ENCODE measurements around the gene SEC16B.

SEC16B gene

GRCh38 chr1:177940682-177941081, 29.2 kb downstream of the SEC16B start:
- DNase-seq = no peak

GRCh38 chr1:177937931-177938330, 31.9 kb downstream of the SEC16B start:
- no peak for DNase-seq

DNA sequence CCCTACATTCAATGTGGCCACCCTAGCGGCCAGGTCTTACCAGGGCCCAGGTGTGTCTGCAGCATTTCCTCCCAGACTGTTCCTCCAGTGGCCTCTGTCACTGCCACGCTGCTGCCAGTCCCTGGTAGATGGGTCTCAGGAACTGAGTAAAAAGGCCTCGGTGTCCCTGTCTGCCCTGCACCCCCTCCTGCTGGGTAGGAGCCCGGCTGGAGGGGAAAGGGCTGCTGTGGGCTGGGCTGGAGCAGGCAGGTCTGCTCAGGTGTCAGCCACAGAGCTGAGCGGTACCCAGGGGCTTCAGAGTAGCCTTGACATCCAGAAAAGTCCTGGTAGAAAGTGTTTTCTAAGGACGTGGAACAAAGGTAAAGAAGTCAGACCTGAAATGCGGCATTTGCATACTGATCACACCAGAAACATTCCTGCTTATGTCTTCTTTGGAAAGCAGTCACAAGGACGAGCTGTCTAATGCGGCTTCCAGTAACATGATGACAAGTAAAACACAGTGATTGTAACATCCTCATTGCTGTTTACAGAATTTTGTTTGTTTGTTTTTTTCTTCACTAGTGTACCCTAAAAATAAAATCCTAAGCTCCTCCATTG, 32.6 kb downstream of the SEC16B start:
- no peak for DNase-seq

GRCh38 chr1:177935638-177936415, 34.0 kb downstream of the SEC16B start:
- no peak for DNase-seq

- no peak for DNase-seq
Observed at GRCh38 chr1:177934927-177935326, 34.9 kb downstream of the SEC16B start.

- DNase-seq = no peak
Observed at GRCh38 chr1:177934461-177934860, 35.4 kb downstream of the SEC16B start.

DNA sequence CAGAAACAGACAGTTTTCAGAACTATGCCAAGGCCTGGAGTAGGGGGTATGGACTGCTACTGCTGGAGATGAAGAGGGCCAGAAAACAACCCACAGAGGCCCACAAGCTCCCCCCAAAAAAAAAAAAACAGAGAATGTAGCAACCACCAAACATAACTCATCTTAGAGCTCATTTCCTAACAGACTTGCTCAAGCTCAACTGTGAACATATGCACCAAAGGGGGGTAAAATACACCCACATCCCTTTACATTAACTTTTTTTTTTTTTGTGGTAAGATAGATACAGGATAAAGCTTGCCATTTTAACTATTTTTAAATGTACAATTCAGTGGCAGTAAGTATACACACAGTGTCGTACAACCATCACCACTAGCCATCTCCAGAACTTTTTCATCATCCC, 36.0 kb downstream of the SEC16B start:
- no peak for DNase-seq

DNA sequence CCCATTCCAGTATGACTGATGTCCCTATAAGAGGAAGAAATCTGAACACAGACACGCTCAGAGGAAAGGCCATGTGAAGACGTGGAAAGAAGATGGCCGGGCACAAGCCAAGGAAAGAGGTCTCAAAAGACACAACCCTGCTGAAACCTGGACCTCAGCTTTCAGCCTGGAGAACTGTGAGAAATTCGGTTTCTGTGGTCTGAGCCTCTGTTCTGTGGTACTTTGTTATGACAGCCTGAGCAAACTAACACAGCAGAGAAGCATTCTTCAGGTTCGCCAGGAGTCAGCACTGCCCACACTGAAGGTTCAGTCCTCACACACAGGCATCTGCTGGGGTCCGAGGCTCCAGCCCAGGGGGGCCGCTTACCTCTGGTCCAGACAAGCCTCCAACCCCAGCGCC, 37.7 kb downstream of the SEC16B start:
- no peak for DNase-seq

DNA sequence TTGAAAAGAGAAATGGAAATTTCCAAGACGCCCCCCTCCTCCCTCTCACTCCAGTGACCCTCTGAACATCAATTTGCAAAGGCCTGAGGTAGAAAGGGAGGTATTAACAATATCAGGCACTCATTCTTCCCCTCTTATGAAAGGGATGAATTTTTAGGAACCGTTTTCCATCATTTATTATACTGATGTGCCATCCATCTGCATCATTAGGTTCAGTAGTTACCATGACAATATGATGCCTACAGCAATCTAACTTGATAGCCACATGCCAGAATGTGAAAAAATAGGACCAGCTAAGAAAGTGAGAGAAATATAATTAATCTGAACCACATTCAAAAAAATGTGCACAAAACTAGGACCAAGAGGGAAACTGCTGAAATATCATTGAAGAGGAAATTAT, 40.9 kb downstream of the SEC16B start:
- DNase-seq = no peak

GRCh38 chr1:177928194-177928593, 41.7 kb downstream of the SEC16B start:
- no peak for DNase-seq

DNA sequence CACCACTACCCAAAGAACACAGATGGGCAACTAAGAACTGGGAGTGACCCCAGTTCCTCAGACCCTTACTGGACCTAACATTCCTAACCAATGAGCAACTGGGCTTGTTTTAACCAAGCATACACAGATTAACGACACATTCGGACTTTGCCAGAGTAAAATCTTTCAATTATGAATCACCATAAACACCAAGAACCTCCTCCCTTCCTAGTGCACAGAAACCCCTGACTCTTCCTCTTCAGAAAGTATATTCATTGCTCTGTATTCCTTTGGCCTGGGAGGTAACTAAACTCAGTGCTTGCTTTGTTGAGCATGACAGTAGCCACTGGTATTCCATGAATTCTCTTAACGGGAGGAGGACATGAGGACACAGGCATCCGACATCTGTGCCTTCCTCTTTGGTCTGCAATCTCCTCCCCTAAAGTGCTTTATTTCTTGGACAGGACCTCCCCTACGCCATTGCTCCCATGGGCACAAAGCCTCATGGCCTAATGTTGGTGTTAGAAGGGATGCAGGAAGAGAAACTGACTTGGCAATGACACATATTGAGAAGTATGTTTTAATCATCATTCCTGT, 42.7 kb downstream of the SEC16B start:
- DNase-seq = no peak

GRCh38 chr1:177926201-177926600, 43.7 kb downstream of the SEC16B start:
- DNase-seq = no peak

DNA sequence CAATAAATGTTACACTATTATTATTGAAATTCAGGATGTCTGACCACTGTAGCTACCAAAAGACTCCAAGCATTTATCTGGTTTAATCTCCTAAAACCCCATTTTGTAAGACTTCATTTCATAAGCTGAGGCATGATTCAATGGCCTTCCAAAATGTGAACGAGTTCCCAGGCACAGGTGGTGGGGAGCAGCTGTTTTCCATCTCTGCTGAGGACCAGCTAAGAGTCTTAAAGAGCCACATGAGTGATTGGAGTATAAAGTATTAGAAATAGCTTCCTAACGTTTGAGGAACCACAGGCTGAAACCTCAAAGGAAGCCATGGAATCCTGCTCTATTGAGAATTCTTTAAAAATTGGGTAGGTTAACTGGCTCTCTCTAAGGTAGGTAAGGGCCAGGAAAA, 44.9 kb downstream of the SEC16B start:
- DNase-seq = no peak

GRCh38 chr1:177923441-177923840, 46.4 kb downstream of the SEC16B start:
- DNase-seq = no peak

- DNase-seq = no peak
Observed at GRCh38 chr1:177922209-177922608, 47.6 kb downstream of the SEC16B start.

DNA sequence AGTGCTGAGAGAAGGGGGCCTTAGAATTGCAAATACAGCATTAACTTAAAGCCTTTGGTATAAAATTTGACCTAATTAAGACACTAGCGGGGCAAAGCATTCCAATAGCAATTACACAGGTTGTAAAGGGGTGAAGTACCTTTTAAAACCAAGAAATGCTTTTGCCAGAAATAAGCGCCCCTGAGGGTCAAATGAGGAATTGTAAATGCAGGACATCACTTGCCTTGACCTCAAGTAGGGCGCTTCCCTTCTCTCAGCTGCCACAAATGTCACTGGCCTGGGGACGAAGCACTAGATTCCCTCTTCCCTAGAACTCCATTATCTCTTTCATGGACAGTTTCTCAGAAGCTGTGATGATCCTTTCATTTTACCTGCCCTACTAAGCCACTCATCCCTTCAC, 48.3 kb downstream of the SEC16B start:
- DNase-seq = no peak

DNA sequence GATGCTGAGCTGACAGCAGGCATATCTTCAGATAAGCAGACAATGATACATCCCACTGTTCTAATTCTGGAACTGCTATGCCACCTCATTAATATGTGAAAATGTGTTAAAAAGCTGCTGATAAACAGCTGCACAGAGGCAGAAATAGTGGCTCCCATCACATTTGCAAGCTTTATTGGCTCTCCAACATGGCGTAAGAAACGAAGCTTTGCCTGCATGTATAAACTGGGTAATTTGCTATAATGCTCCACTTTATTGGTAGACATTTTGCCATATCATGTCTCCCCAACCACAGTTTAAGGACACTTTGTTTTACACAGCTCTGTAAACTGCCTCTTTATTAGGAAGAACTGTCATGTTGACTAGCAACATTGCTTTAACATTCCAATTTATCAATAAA, 49.8 kb downstream of the SEC16B start:
- DNase-seq = no peak

- DNase-seq = no peak
Observed at GRCh38 chr1:177915641-177916040, 54.2 kb downstream of the SEC16B start.

GRCh38 chr1:177914603-177915002, 55.3 kb downstream of the SEC16B start:
- DNase-seq = no peak

- DNase-seq = no peak
Observed at GRCh38 chr1:177913762-177914540, 55.9 kb downstream of the SEC16B start.

DNA sequence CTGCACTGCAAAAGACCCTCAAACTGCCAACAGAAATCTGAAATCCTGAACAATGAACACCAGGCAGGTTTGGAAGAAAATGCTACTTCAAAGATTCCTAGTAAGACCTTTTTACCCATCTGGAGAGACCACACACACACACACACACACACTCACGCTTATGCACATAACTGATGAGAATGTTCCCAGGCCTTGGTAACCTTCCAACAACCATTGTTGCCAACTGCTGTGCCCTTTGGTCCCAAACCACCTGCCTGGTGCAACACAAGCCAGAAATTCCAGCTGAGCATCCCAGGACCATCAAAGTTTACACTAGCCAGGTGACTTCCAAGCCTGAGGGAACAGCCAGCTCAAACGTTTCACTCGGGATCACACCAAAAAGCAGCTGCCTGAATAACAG, 56.9 kb downstream of the SEC16B start:
- no peak for DNase-seq

DNA sequence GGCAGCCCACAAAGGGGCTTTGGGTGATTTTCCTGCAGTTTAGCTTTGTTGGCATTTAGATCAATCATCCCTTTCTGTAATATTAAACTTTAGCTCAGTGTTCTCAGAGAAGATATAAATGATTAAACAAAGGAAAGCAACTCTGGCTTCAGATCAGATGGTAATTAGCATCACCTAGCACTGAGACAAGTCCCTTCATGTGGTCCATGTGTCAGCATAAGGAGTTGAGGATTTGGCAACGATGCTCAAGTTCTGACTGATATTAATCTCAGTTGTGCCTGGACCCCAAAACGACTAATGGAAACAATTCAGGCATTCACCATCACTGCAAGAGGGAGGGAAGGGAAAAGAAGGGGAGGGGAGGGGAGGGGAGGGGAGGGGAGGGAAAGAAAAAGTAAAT, 60.4 kb downstream of the SEC16B start:
- no peak for DNase-seq

- DNase-seq = no peak
Observed at GRCh38 chr1:177907000-177907399, 62.9 kb downstream of the SEC16B start.

DNA sequence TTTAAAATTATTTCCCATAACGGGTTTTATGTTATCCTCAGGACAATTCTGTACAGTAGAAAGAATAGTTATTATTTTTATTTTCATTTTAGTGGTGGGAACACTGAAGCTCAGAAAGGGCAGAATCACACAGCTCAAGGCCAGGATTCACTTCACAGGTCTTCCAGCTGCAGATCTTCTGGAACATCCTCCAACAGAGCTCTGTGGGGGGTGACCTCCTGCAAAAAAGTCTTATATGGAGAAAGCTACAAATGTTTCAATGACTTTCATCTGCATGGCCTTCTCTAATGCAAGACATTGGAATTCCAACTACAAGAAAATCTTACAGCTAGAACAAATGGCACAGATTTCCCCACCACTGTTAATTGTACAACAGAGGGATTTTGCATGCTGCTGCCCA, 64.2 kb downstream of the SEC16B start:
- no peak for DNase-seq
